ENCODE results near the gene FURIN.

The FURIN gene

DNA sequence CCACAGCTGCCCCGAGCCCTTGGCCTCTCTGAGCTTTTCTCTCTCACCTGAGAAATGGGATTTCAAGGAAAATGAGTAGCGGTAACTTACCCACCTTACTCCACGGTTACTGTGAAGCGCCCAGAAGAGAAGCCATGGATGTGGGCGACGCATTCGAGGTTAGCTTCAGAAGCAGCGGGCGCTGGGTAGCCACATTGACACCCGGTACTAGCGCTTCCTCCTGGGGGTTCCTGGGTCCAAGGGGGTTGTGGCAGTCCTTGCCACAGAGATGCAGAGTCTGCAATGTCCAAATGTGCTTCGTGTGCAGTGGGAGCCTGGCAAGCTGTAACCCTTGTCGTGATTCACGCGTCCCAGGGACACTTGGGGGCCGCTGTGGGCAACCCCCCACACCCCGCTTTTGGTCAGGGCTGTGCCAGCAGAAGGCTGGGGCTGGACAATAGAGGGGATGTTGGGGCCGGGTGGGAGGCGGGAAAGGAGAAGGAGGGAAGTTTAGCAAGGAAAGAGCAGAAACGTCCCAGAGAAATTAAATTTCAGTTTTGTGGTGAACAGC is 41.4 kb upstream of the FURIN start:
- POLR2A ChIA-PET: interaction anchor here (1.5 kb wide), 1 partner anchor 47 kb away, joined by 4 read pairs; no protein-coding TSS in a partner anchor
- TF ChIP-seq L3MBTL2 (conservative IDR thresholded peaks at IDR 0.05) (no peak), ELF4 (IDR thresholded peaks at IDR 0.05) (no peak), FOXM1 (IDR thresholded peaks at IDR 0.05; ENCODE audit: borderline replicate concordance) (no peak), ZNF384 (IDR thresholded peaks at IDR 0.05) (no peak), LEF1 (IDR thresholded peaks at IDR 0.05; ENCODE audit: borderline replicate concordance) (no peak), NFRKB (IDR thresholded peaks at IDR 0.05) (no peak), SP1 (IDR thresholded peaks at IDR 0.05) (no peak), CTBP1 (IDR thresholded peaks at IDR 0.05; ENCODE audit: borderline replicate concordance) (no peak), FOXK2 (IDR thresholded peaks at IDR 0.05) (no peak), ARNT (IDR thresholded peaks at IDR 0.05) (no peak), BHLHE40 (IDR thresholded peaks at IDR 0.05; ENCODE audit: borderline replicate concordance) (no peak), HDGF (IDR thresholded peaks at IDR 0.05; ENCODE audit: borderline replicate concordance) (no peak), FOXA1 (IDR thresholded peaks at IDR 0.05) (no peak), TARDBP (IDR thresholded peaks at IDR 0.05) (no peak), SUZ12 (IDR thresholded peaks at IDR 0.05) (no peak)
- TF ChIP-seq, protein P1, sequence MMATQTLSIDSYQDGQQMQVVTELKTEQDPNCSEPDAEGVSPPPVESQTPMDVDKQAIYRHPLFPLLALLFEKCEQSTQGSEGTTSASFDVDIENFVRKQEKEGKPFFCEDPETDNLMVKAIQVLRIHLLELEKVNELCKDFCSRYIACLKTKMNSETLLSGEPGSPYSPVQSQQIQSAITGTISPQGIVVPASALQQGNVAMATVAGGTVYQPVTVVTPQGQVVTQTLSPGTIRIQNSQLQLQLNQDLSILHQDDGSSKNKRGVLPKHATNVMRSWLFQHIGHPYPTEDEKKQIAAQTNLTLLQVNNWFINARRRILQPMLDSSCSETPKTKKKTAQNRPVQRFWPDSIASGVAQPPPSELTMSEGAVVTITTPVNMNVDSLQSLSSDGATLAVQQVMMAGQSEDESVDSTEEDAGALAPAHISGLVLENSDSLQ (IDR thresholded peaks at IDR 0.05): no peak
- no peak for DNase-seq (ENCODE audit: extremely low spot score)
- CTCF ChIA-PET: interaction anchor here (0.6 to 1.2 kb wide), 2 partner anchors 12 to 122 kb away, joined by 6 to 8 read pairs; no protein-coding TSS in a partner anchor

GRCh38 chr15:90828111-90828510 is 40.3 kb upstream of the FURIN start:
- CTCF ChIA-PET: no interaction called here

DNA sequence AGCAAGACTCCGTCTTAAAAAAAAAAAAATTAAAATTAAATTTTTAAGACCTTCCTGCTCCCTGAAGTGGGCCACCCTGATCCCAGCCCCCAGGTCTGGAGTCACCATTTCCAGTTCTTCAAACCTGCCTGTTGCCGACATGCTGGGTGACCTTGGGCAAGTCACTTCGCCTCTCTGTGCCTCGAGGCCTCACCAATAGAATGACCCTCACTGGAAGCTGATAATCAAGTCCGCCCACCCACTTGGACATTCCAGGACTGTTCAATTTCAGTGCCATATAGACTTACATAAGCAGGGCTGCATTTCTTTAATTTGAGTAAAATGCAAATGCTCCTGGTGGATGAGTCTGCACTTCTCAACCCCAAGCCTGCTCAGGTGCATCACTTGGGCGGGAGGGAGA is 39.3 kb upstream of the FURIN start:
- POLR2A ChIA-PET: no interaction called here
- CTCF ChIA-PET: no interaction called here
- DNase-seq (ENCODE audit: extremely low spot score): no peak
- TF ChIP-seq L3MBTL2 (conservative IDR thresholded peaks at IDR 0.05) (no peak), NFRKB (IDR thresholded peaks at IDR 0.05) (no peak), ELF4 (IDR thresholded peaks at IDR 0.05) (no peak), ZNF384 (IDR thresholded peaks at IDR 0.05) (no peak), BHLHE40 (IDR thresholded peaks at IDR 0.05; ENCODE audit: borderline replicate concordance) (no peak), HDGF (IDR thresholded peaks at IDR 0.05; ENCODE audit: borderline replicate concordance) (no peak), TARDBP (IDR thresholded peaks at IDR 0.05) (no peak), ARNT (IDR thresholded peaks at IDR 0.05) (no peak), FOXK2 (IDR thresholded peaks at IDR 0.05) (no peak), CTBP1 (IDR thresholded peaks at IDR 0.05; ENCODE audit: borderline replicate concordance) (no peak), FOXM1 (IDR thresholded peaks at IDR 0.05; ENCODE audit: borderline replicate concordance) (no peak), SP1 (IDR thresholded peaks at IDR 0.05) (no peak), LEF1 (IDR thresholded peaks at IDR 0.05; ENCODE audit: borderline replicate concordance) (no peak)
- TF ChIP-seq, protein P1 (IDR thresholded peaks at IDR 0.05): no peak

More at GRCh38 chr15:90828111-90828510, 40.3 kb upstream of the FURIN start:
- no peak for TF ChIP-seq ELF4 (IDR thresholded peaks at IDR 0.05)
- TF ChIP-seq ZNF384 (IDR thresholded peaks at IDR 0.05): no peak
- TF ChIP-seq SP1 (IDR thresholded peaks at IDR 0.05): no peak
- TF ChIP-seq NFRKB (IDR thresholded peaks at IDR 0.05): no peak
- no peak for TF ChIP-seq FOXK2 (IDR thresholded peaks at IDR 0.05)
- TF ChIP-seq, protein P1 (IDR thresholded peaks at IDR 0.05): no peak
- no peak for TF ChIP-seq LEF1 (IDR thresholded peaks at IDR 0.05; ENCODE audit: borderline replicate concordance)
- TF ChIP-seq TARDBP (IDR thresholded peaks at IDR 0.05): no peak
- no peak for TF ChIP-seq L3MBTL2 (conservative IDR thresholded peaks at IDR 0.05)
- POLR2A ChIA-PET: interaction anchor here (0.7 kb wide), 2 partner anchors 10 to 103 kb away, joined by 3 read pairs; no protein-coding TSS in a partner anchor
- no peak for DNase-seq (ENCODE audit: extremely low spot score)

- TF ChIP-seq ZNF384 (IDR thresholded peaks at IDR 0.05) (no peak), TARDBP (IDR thresholded peaks at IDR 0.05) (no peak), NFRKB (IDR thresholded peaks at IDR 0.05) (no peak), FOXK2 (IDR thresholded peaks at IDR 0.05) (no peak), FOXM1 (IDR thresholded peaks at IDR 0.05; ENCODE audit: borderline replicate concordance) (no peak), BHLHE40 (IDR thresholded peaks at IDR 0.05; ENCODE audit: borderline replicate concordance) (no peak), L3MBTL2 (conservative IDR thresholded peaks at IDR 0.05) (no peak), LEF1 (IDR thresholded peaks at IDR 0.05; ENCODE audit: borderline replicate concordance) (no peak), ELF4 (IDR thresholded peaks at IDR 0.05) (no peak), FOXA1 (IDR thresholded peaks at IDR 0.05) (no peak), CTBP1 (IDR thresholded peaks at IDR 0.05; ENCODE audit: borderline replicate concordance) (no peak), HDGF (IDR thresholded peaks at IDR 0.05; ENCODE audit: borderline replicate concordance) (no peak)
- TF ChIP-seq, protein P1 (IDR thresholded peaks at IDR 0.05): no peak
- ChIA-PET POLR2A (interaction anchor here (0.6 kb wide), 1 partner anchor 189 kb away, joined by 3 read pairs; no protein-coding TSS in a partner anchor), CTCF (no interaction called here)
- no peak for DNase-seq (ENCODE audit: extremely low spot score)
Observed at GRCh38 chr15:90829942-90830440, 38.4 kb upstream of the FURIN start.

- POLR2A ChIA-PET: no interaction called here
- no peak for DNase-seq (ENCODE audit: extremely low spot score)
- TF ChIP-seq HDGF (IDR thresholded peaks at IDR 0.05; ENCODE audit: borderline replicate concordance): no peak
- TF ChIP-seq CTBP1 (IDR thresholded peaks at IDR 0.05; ENCODE audit: borderline replicate concordance): no peak
- TF ChIP-seq ARNT (IDR thresholded peaks at IDR 0.05): no peak
- no peak for TF ChIP-seq NFRKB (IDR thresholded peaks at IDR 0.05)
- TF ChIP-seq LEF1 (IDR thresholded peaks at IDR 0.05; ENCODE audit: borderline replicate concordance): no peak
- no peak for TF ChIP-seq ELF4 (IDR thresholded peaks at IDR 0.05)
- TF ChIP-seq, protein P1 (IDR thresholded peaks at IDR 0.05): no peak
- TF ChIP-seq TARDBP (IDR thresholded peaks at IDR 0.05): no peak
- no peak for TF ChIP-seq SUZ12 (IDR thresholded peaks at IDR 0.05)
- no peak for TF ChIP-seq BHLHE40 (IDR thresholded peaks at IDR 0.05; ENCODE audit: borderline replicate concordance)
- TF ChIP-seq FOXK2 (IDR thresholded peaks at IDR 0.05): no peak
- no peak for TF ChIP-seq ZNF384 (IDR thresholded peaks at IDR 0.05)
- CTCF ChIA-PET: no interaction called here
Observed at GRCh38 chr15:90834626-90835025, 33.8 kb upstream of the FURIN start.
